GM19023 (cell line): Measurements from ENCODE around the gene SMTNL2.

Experiments
- ATAC-seq: cut with Tn5 transposase; IDR thresholded peaks from one replicate; pipeline ENCODE4 v1.9.1; 2021; ENCODE audit warnings: mild to moderate bottlenecking, moderate library complexity; ENCODE audit not compliant: unreplicated experiment

SMTNL2 gene

GRCh38 chr17:4584101-4584916, at the start of gene SMTNL2:
Gene SMTNL2, plus strand, starts transcription at chr17:4584529. Its CDS starts 77 bp downstream, at chr17:4584606.
- no peak for ATAC-seq

GRCh38 chr17:4534928-4535666, 49.2 kb upstream of the SMTNL2 start:
- ATAC-seq, result no peak

GRCh38 chr17:4535667-4536258, 48.6 kb upstream of the SMTNL2 start:
- no peak for ATAC-seq

GRCh38 chr17:4536259-4536741, 48.0 kb upstream of the SMTNL2 start:
- no peak for ATAC-seq

GRCh38 chr17:4536742-4537411, 47.5 kb upstream of the SMTNL2 start:
- no peak for ATAC-seq

GRCh38 chr17:4537451-4538235, 46.7 kb upstream of the SMTNL2 start:
- no peak for ATAC-seq

- ATAC-seq, result no peak
Observed at GRCh38 chr17:4538236-4539002, 45.9 kb upstream of the SMTNL2 start.

- ATAC-seq, result no peak
Observed at GRCh38 chr17:4539025-4539424, 45.3 kb upstream of the SMTNL2 start.

GRCh38 chr17:4539576-4540223, 44.6 kb upstream of the SMTNL2 start:
- ATAC-seq, result no peak

GRCh38 chr17:4540224-4540651, 44.1 kb upstream of the SMTNL2 start:
- no peak for ATAC-seq

- no peak for ATAC-seq
Observed at GRCh38 chr17:4540687-4541327, 43.5 kb upstream of the SMTNL2 start.

- no peak for ATAC-seq
Observed at GRCh38 chr17:4541328-4542002, 42.9 kb upstream of the SMTNL2 start.

GRCh38 chr17:4542003-4542725, 42.2 kb upstream of the SMTNL2 start:
- no peak for ATAC-seq

GRCh38 chr17:4542726-4543191, 41.6 kb upstream of the SMTNL2 start:
- ATAC-seq, result no peak

- ATAC-seq, result no peak
Observed at GRCh38 chr17:4543557-4544026, 40.7 kb upstream of the SMTNL2 start.

GRCh38 chr17:4544135-4544950, 40.0 kb upstream of the SMTNL2 start:
- ATAC-seq, result no peak
